OCI-LY7 (cell line): ENCODE data around the gene FOXL1. TPM values are rescaled to one million over a fixed set of nuclear protein-coding genes. Genes with fewer than 3 reads are reported as not detected.

Source experiments
- BruUV-seq: library from RNA; stranded (reverse); fragments of 400-500 nt; replicated peaks from 2 replicates; lab custom pipeline; 2021; lab: Mats Ljungman, UMichigan
- CTCF ChIA-PET: fragments of 300-600 bp; sonication (Branson Sonifier 250); formaldehyde crosslinking; loops from one replicate; lab custom pipeline; 2022; ENCODE audit warnings: antibody characterized with exemption; ENCODE audit not compliant: unreplicated experiment; lab: Charles Lee
- POLR2A ChIA-PET: fragments of 300-600 bp; sonication (Branson Sonifier 250); formaldehyde crosslinking; loops from one replicate; lab custom pipeline; 2022; ENCODE audit warnings: antibody characterized with exemption; lab: Charles Lee
- DNase-seq: peaks from one replicate; pipeline ENCODE4 v3.0.0-alpha.2; 2015; ENCODE audit warnings: low spot score
- H2AFZ ChIP-seq: fragments of 200-600 bp; sonication (generic), shearing (Covaris generic); 2 replicates; pipeline ENCODE4 v1.6.1; 2014; ENCODE audit warnings: mild to moderate bottlenecking, antibody characterized with exemption, low read length, moderate library complexity
- H3K27ac ChIP-seq: fragments of 200-600 bp; sonication (generic); 2 replicates; pipeline ENCODE4 v1.5.1; 2014; ENCODE audit warnings: mixed run types, low read depth, mild to moderate bottlenecking, moderate library complexity, low read length, inconsistent platforms; ENCODE audit not compliant: poor library complexity, severe bottlenecking
- H3K36me3 ChIP-seq: fragments of 200-600 bp; sonication (generic); 2 replicates; pipeline ENCODE4 v1.6.1; 2014; ENCODE audit warnings: mild to moderate bottlenecking, antibody characterized with exemption, low read length, moderate library complexity, mixed read lengths; ENCODE audit not compliant: insufficient read depth
- H3K4me1 ChIP-seq: fragments of 200-600 bp; sonication (generic); 2 replicates; pipeline ENCODE4 v1.5.1; 2014; ENCODE audit warnings: mild to moderate bottlenecking, low read length; ENCODE audit not compliant: insufficient read depth, poor library complexity, severe bottlenecking
- H3K4me2 ChIP-seq: fragments of 200-600 bp; sonication (generic); 2 replicates; pipeline ENCODE4 v1.6.1; 2014; ENCODE audit warnings: mild to moderate bottlenecking, low read length
- H3K4me3 ChIP-seq: fragments of 200-600 bp; sonication (generic); 2 replicates; pipeline ENCODE4 v1.5.1; 2014; ENCODE audit warnings: mild to moderate bottlenecking, low read depth, low read length; ENCODE audit not compliant: poor library complexity, severe bottlenecking
- H3K79me2 ChIP-seq: fragments of 200-600 bp; sonication (generic); 2 replicates; pipeline ENCODE4 v1.6.1; 2016; ENCODE audit warnings: low read depth, mild to moderate bottlenecking, low read length, moderate library complexity, mixed read lengths; ENCODE audit not compliant: insufficient read depth
- H3K9me2 ChIP-seq: fragments of 200-600 bp; sonication (generic); 2 replicates; pipeline ENCODE4 v1.6.1; 2016; ENCODE audit warnings: mild to moderate bottlenecking, low read length, mixed read lengths; ENCODE audit not compliant: insufficient read depth
- H3K9me3 ChIP-seq: fragments of 200-600 bp; sonication (generic); 2 replicates; pipeline ENCODE4 v1.6.1; 2014; ENCODE audit warnings: mild to moderate bottlenecking, mixed run types, low read length, mixed read lengths
- H4K20me1 ChIP-seq: fragments of 200-600 bp; sonication (generic); 2 replicates; pipeline ENCODE4 v1.6.1; 2014; ENCODE audit warnings: mild to moderate bottlenecking, antibody characterized with exemption, low read length, moderate library complexity, mixed read lengths; ENCODE audit not compliant: insufficient read depth
- EZH2phosphoT487 ChIP-seq: fragments of 200-600 bp; sonication (generic); IDR thresholded peaks from 2 replicates; pipeline ENCODE4 v1.6.1; 2018; ENCODE audit warnings: low read depth, borderline replicate concordance, mild to moderate bottlenecking, mixed run types, antibody characterized with exemption, low read length, moderate library complexity, mixed read lengths
- intact Hi-C: fragments of 100-400 bp; cut with micrococcal nuclease; formaldehyde crosslinking; loops from one replicate; pipeline ENCODE4 v1.10.0; 2022; ENCODE audit not compliant: unreplicated experiment
- total RNA-seq, 2 experiments: library from RNA; depleted of rRNA in 1 of 2; stranded (reverse); fragments of >200 nt in 1 of 2; shearing (Covaris generic) in 1 of 2; gene quantifications; 2 replicates each; pipeline ENCODE4 v1.2.3, GENCODE V29; 2014 to 2022
- TF ChIP-seq, protein P1 (sequence below): fragments of 200-600 bp; sonication (generic); conservative IDR thresholded peaks from 2 replicates; pipeline ENCODE4 v1.5.1; 2014; ENCODE audit warnings: mild to moderate bottlenecking, antibody characterized with exemption, low read length, moderate library complexity, mixed read lengths

Gene FOXL1
- total RNA-seq, 2 experiments from 2014 or later: 1.7 to 1.8 TPM

- CTCF ChIA-PET: no interaction called here
Measured at GRCh38 chr16:86597880-86598606, 19.7 kb downstream of the FOXL1 start.

GRCh38 chr16:86598607-86599565 is 20.5 kb downstream of the FOXL1 start:
- Histone ChIP-seq H4K20me1 (no peaks in the 10 kb centered on the region), H3K79me2 (no peaks in the 10 kb centered on the region), H3K27ac (no peak overlapping the region), H3K4me3 (no peak overlapping the region), H3K36me3 (no peaks in the 10 kb centered on the region), H3K4me2 (no peak overlapping the region), H3K9me3 (no peaks in the 10 kb centered on the region), H3K9me2 (no peaks in the 10 kb centered on the region), H3K4me1 (no peaks in the 10 kb centered on the region), H2AFZ (no peak overlapping the region)
- no peak for DNase-seq
- CTCF ChIA-PET: no interaction called here
- POLR2A ChIA-PET: no interaction called here
- TF ChIP-seq, protein P1, sequence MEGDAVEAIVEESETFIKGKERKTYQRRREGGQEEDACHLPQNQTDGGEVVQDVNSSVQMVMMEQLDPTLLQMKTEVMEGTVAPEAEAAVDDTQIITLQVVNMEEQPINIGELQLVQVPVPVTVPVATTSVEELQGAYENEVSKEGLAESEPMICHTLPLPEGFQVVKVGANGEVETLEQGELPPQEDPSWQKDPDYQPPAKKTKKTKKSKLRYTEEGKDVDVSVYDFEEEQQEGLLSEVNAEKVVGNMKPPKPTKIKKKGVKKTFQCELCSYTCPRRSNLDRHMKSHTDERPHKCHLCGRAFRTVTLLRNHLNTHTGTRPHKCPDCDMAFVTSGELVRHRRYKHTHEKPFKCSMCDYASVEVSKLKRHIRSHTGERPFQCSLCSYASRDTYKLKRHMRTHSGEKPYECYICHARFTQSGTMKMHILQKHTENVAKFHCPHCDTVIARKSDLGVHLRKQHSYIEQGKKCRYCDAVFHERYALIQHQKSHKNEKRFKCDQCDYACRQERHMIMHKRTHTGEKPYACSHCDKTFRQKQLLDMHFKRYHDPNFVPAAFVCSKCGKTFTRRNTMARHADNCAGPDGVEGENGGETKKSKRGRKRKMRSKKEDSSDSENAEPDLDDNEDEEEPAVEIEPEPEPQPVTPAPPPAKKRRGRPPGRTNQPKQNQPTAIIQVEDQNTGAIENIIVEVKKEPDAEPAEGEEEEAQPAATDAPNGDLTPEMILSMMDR: no peak
- TF ChIP-seq EZH2phosphoT487: no peak
- intact Hi-C loops: no loop called here
- no TSS peak for BruUV-seq

More at GRCh38 chr16:86597880-86598606, 19.7 kb downstream of the FOXL1 start:
- Histone ChIP-seq H3K79me2 (no peaks in the 10 kb centered on the region), H3K9me2 (no peaks in the 10 kb centered on the region), H4K20me1 (no peaks in the 10 kb centered on the region), H3K9me3 (no peaks in the 10 kb centered on the region), H2AFZ (no peak overlapping the region), H3K4me1 (no peaks in the 10 kb centered on the region), H3K4me3 (no peak overlapping the region), H3K27ac (no peak overlapping the region), H3K36me3 (no peaks in the 10 kb centered on the region), H3K4me2 (no peak overlapping the region)
- POLR2A ChIA-PET: no interaction called here
- BruUV-seq: no TSS peak
- intact Hi-C loops: no loop called here
- no peak for TF ChIP-seq EZH2phosphoT487
- TF ChIP-seq, protein P1: no peak
- no peak for DNase-seq
